ENCODE data around the gene SPRR4.

The SPRR4 gene

GRCh38 chr1:152970495-152970894 lies at the start of gene SPRR4:
Gene SPRR4, plus strand, starts transcription at chr1:152970648. Its CDS starts 1,243 bp downstream, at chr1:152971891.
- DNase-seq = no peak

GRCh38 chr1:152924191-152924590 lies 46.3 kb upstream of the SPRR4 start:
- DNase-seq = no peak

GRCh38 chr1:152926091-152926490 lies 44.4 kb upstream of the SPRR4 start:
- no peak for DNase-seq

GRCh38 chr1:152928671-152929070 lies 41.8 kb upstream of the SPRR4 start:
- no peak for DNase-seq

GRCh38 chr1:152932170-152932811 lies 38.2 kb upstream of the SPRR4 start:
- no peak for DNase-seq

GRCh38 chr1:152933196-152933595 lies 37.3 kb upstream of the SPRR4 start:
- no peak for DNase-seq

- DNase-seq = no peak
These were observed 29.8 kb upstream of the SPRR4 start for GRCh38 chr1:152940614-152941013.

- no peak for DNase-seq
These were observed 29.3 kb upstream of the SPRR4 start for GRCh38 chr1:152941037-152941711.

- DNase-seq = no peak
These were observed 28.3 kb upstream of the SPRR4 start for GRCh38 chr1:152942161-152942560.

- no peak for DNase-seq
These were observed 24.2 kb upstream of the SPRR4 start for GRCh38 chr1:152946248-152946647.

GRCh38 chr1:152946651-152947256 lies 23.7 kb upstream of the SPRR4 start, which contains the start of gene SPRR5:
Gene SPRR5, plus strand, starts transcription at chr1:152947206. Its CDS starts 1,349 bp downstream, at chr1:152948555.
- no peak for DNase-seq

- DNase-seq = no peak
These were observed 18.7 kb upstream of the SPRR4 start for GRCh38 chr1:152951711-152952110.

GRCh38 chr1:152953761-152954160 lies 16.7 kb upstream of the SPRR4 start:
- no peak for DNase-seq

GRCh38 chr1:152954436-152954835 lies 16.0 kb upstream of the SPRR4 start:
- DNase-seq = no peak

GRCh38 chr1:152957561-152957960 lies 12.9 kb upstream of the SPRR4 start:
- DNase-seq = no peak

- DNase-seq = no peak
These were observed 11.2 kb upstream of the SPRR4 start for GRCh38 chr1:152959273-152959672.

GRCh38 chr1:152959801-152960451 lies 10.5 kb upstream of the SPRR4 start:
- no peak for DNase-seq

- DNase-seq = no peak
These were observed 9.9 kb upstream of the SPRR4 start for GRCh38 chr1:152960452-152961044.

GRCh38 chr1:152961226-152961891 lies 9.1 kb upstream of the SPRR4 start:
- no peak for DNase-seq

- no peak for DNase-seq
These were observed 7.5 kb upstream of the SPRR4 start for GRCh38 chr1:152962876-152963415.

- no peak for DNase-seq
These were observed 5.9 kb upstream of the SPRR4 start for GRCh38 chr1:152964536-152964935.

- DNase-seq = no peak
These were observed 4.6 kb upstream of the SPRR4 start for GRCh38 chr1:152965853-152966252.

Data from stimulated activated CD4-positive, alpha-beta T cell treated with anti-CD3 and anti-CD28 coated beads, Interleukin-2, amount 100 ng/mL, for 48 hours (primary cell).